ENCODE measurements around the gene ACSM3. TPM values are rescaled to one million over a fixed set of nuclear protein-coding genes. Genes with fewer than 3 reads are reported as not detected.
"Not testable (repeated sequence)": the region's sequence is repeated elsewhere in the genome, so short reads cannot be mapped to it uniquely, and the experiment has no call there.

Gene ACSM3
- polyA plus RNA-seq, 1 experiment, result 0.29 TPM

DNA sequence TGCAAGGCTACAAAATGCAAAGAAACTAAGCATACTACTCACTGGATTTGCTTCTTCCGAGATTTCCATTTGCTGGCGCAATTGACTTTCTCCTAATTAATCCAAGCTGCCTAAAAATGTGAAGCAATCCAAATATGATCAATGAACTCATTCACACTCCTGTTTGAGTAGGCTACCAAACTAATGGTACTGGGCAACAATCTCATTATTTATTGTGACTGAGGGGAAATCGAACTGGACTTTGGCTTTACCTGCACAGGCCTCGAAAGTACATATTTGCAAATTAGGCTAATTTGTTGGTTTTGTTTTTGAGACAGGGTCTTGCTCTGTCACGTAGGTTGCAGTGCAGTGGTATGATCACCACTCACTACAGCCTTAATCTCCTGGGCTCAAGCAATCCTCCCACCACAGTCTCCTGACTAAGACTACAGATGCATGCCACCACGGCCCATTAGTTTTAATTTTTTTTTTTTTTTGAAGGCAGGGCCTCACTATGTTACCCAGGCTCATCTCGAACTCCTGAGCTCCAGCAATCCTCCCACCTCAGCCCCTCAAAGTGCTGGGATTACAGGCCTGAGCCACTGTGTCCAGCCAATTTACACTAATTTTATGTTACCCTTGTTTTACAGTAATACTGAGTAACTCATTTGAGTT is 39.9 kb downstream of the ACSM3 start:
- TF ChIP-seq, protein P1, sequence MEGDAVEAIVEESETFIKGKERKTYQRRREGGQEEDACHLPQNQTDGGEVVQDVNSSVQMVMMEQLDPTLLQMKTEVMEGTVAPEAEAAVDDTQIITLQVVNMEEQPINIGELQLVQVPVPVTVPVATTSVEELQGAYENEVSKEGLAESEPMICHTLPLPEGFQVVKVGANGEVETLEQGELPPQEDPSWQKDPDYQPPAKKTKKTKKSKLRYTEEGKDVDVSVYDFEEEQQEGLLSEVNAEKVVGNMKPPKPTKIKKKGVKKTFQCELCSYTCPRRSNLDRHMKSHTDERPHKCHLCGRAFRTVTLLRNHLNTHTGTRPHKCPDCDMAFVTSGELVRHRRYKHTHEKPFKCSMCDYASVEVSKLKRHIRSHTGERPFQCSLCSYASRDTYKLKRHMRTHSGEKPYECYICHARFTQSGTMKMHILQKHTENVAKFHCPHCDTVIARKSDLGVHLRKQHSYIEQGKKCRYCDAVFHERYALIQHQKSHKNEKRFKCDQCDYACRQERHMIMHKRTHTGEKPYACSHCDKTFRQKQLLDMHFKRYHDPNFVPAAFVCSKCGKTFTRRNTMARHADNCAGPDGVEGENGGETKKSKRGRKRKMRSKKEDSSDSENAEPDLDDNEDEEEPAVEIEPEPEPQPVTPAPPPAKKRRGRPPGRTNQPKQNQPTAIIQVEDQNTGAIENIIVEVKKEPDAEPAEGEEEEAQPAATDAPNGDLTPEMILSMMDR (IDR thresholded peaks at IDR 0.05; ENCODE audit: insufficient read depth, low read depth, low read length), result no peak
- Histone ChIP-seq H3K4me3 (ENCODE audit: low read depth, low read length) (no peak overlapping the region), H3K27me3 (ENCODE audit: control insufficient read depth, insufficient read depth, low read length) (no peaks in the 10 kb centered on the region), H3K36me3 (ENCODE audit: control insufficient read depth, insufficient read depth, low read length) (no peaks in the 10 kb centered on the region)
- CTCF ChIA-PET, result no interaction called here
- POLR2A ChIA-PET, result no interaction called here
- no peak for DNase-seq (ENCODE audit: low read depth)

DNA sequence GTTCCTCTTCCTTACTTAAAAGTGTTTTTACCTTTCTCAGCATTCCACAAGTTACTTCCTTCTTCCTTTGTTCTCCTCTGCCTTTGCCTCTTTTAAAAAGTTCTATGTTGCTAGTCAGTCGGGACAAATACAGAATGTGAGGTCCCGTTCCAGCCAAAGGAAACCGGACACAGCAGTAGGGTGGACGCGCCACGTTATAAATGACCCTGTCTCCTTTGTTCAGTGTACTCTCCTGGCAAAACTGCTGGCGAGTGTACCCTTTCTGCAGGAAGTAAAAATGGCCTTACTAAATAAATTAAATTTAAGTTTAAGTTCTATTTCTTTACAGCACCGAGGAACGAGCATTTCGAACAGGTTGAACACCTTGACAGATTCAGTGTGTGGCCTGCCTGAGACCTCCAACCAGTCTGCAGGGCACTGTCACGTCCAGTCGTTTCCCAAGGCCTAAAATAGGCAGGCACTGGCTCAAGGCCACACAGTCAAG is 41.9 kb downstream of the ACSM3 start:
- peak overlapping the region; percentile 96 for H3K4me3 ChIP-seq (ENCODE audit: low read depth, low read length)
- ChIA-PET CTCF (interaction anchor here (0.7 to 2.0 kb wide), 8 partner anchors 10 to 275 kb away, joined by 3 to 8 read pairs (median 4); no protein-coding TSS in a partner anchor), POLR2A (interaction anchor here (0.8 kb wide), 1 partner anchor 17 kb away, joined by 5 read pairs; no protein-coding TSS in a partner anchor)
- H3K27me3 ChIP-seq (ENCODE audit: control insufficient read depth, insufficient read depth, low read length); H3K36me3 ChIP-seq (ENCODE audit: control insufficient read depth, insufficient read depth, low read length); DNase-seq (ENCODE audit: low read depth): not testable (repeated sequence)

DNA sequence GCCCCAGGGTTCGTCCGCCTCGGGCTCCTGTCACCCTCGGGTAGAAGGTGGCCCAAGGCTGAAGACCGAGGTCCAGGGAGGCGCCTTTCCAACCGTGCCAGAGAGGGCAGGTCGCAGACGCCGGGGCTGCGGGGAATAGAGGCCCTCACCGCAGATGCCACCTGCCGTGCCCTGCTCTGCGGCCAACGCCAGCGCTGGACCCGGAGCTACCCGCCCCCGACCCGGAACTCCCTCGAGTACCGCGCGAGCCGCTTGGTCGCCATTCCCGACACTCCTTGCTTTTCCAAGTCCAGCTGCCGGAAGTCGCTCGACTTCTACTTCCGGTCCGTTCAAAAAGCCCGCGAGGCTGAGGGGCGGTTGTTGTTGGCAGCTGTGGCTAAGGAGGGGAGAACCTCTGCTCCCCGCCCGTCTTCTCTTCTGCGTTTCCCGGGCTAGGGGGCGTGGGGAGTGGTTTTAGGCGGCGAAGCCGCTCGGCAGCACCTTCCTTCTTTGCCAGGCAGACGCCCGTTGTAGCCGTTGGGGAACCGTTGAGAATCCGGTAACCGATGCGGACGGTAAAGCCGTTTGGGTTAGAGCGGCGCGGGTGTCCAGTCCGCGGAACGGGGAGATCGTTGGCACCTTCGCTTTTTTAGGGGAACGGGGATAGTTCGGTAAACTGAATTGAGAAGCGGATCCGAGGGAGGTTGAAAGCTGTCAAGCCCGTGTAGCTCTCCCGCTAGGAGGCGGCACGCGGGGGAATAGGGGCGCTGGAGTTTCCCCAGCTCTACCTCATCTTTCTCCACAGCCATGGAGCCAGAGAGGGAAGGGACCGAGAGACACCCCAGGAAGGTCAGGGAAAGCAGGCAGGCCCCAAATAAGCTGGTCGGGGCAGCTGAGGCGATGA is 42.6 kb downstream of the ACSM3 start, which contains the start of the genes ERI2 and REXO5:
Gene ERI2 (minus strand): TSS at position 305 of the 883 bp plus-strand sequence. CDS start 42 bp downstream, at position 263.
Gene REXO5 (plus strand): TSS at position 360 of the 883 bp plus-strand sequence. CDS start 427 bp downstream, at position 787.
- H3K27me3 ChIP-seq (ENCODE audit: control insufficient read depth, insufficient read depth, low read length), result no peaks in the 10 kb centered on the region
- peak; percentile 76 for DNase-seq (ENCODE audit: low read depth)
- POLR2A ChIA-PET, result interaction anchor here (0.8 kb wide), 1 partner anchor 18 kb away, joined by 5 read pairs; no protein-coding TSS in a partner anchor
- TF ChIP-seq, protein P1 (IDR thresholded peaks at IDR 0.05; ENCODE audit: insufficient read depth, low read depth, low read length), result peak; percentile 74
- peak within 1 kb of the TSS; percentile 96 for H3K4me3 ChIP-seq (ENCODE audit: low read depth, low read length)
- CTCF ChIA-PET, result interaction anchor here (0.7 to 2.0 kb wide), 10 partner anchors 9 to 296 kb away, joined by 3 to 8 read pairs (median 4); no protein-coding TSS in a partner anchor
- H3K36me3 ChIP-seq (ENCODE audit: control insufficient read depth, insufficient read depth, low read length), result no peaks in the 10 kb centered on the region

DNA sequence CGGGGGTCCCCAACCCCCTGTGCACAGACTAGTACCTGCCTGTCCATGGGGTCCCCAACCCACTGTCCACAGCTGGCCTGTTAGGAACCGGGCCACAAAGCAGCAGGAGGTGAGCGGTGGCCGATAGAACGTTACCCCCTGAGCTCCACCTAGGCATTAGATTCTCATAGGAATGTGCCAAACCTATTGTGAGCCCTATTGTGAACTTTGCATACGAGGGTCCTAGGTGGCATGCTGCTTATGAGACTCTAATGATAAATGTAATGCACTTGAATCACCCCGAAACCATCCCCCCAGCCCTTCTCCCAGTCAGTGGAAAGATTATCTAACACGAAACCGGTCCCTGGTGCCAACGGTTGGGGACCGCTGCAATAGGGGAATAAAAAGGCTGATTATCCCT is 44.0 kb downstream of the ACSM3 start:
- CTCF ChIA-PET, result no interaction called here
- no peak for DNase-seq (ENCODE audit: low read depth)
- H3K4me3 ChIP-seq (ENCODE audit: low read depth, low read length), result no peak overlapping the region
- POLR2A ChIA-PET, result no interaction called here
- no peaks in the 10 kb centered on the region for H3K36me3 ChIP-seq (ENCODE audit: control insufficient read depth, insufficient read depth, low read length)
- H3K27me3 ChIP-seq (ENCODE audit: control insufficient read depth, insufficient read depth, low read length), result no peaks in the 10 kb centered on the region
- TF ChIP-seq, protein P1 (IDR thresholded peaks at IDR 0.05; ENCODE audit: insufficient read depth, low read depth, low read length), result no peak

DNA sequence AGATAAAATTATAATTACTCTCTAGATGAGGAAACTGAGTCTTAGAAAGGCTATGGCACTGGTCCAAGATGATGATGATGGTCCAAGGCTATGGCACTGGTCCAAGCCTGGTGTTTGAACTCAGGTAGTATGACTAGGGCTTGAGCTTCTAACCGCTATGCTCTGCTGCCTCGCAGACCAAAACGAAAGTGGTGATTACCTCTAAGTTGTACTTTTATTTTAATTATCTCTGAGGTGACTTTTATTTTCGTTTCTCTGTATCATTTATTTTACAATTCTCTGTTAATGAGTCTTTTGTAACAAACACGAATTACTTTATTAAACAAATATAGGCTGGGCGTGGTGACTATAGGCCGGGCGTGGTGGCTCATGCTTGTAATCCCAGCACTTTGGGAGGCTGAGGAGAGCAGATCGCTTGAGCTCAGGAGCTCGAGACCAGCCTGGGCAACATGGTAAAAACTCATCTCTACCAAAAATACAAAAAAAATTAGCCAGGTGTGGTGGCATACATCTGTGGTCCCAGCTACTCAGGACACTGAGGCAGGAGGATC is 48.1 kb downstream of the ACSM3 start:
- POLR2A ChIA-PET, result no interaction called here
- CTCF ChIA-PET, result interaction anchor here (0.6 to 1.2 kb wide), 3 partner anchors 18 to 272 kb away, joined by 3 to 4 read pairs (median 3); no protein-coding TSS in a partner anchor

More for the DNA sequence above, 48.1 kb downstream of the ACSM3 start:
- TF ChIP-seq, protein P1 (IDR thresholded peaks at IDR 0.05; ENCODE audit: insufficient read depth, low read depth, low read length), result no peak
- H3K4me3 ChIP-seq (ENCODE audit: low read depth, low read length), result no peak overlapping the region
- no peaks in the 10 kb centered on the region for H3K27me3 ChIP-seq (ENCODE audit: control insufficient read depth, insufficient read depth, low read length)
- no peaks in the 10 kb centered on the region; the same call in 1 of the 2 replicates for H3K36me3 ChIP-seq (ENCODE audit: control insufficient read depth, insufficient read depth, low read length)
- no peak for DNase-seq (ENCODE audit: low read depth)
